Renal cortex interstitium (tissue), 11 donors: ENCODE data around the gene FAM124A. TPM values are rescaled to one million over a fixed set of nuclear protein-coding genes. Genes with fewer than 3 reads are reported as not detected.

ENCODE experiments used
- DNase-seq, 11 donors: peaks; one replicate each; pipeline ENCODE4 v3.0.0-alpha.2; 2013; ENCODE audit warnings: low read depth in 9 of 11, low spot score in 4 of 11; ENCODE audit errors: extremely low read depth in 1 of 11
- polyA plus RNA-seq, 3 donors: library from polyadenylated mRNA; unstranded; fragments of 120-200 nt; gene quantifications; one replicate each; pipeline ENCODE4 v1.2.1, GENCODE V29; 2013; ENCODE audit not compliant: insufficient read length in 3 of 3

FAM124A gene
- polyA plus RNA-seq, 3 donors: 4.5 to 5.8 (median 5.3) TPM

- DNase-seq: no peak
Observed at GRCh38 chr13:51235756-51236490, 13.7 kb downstream of the FAM124A start.

- no peak for DNase-seq
Observed at GRCh38 chr13:51236491-51236792, 14.2 kb downstream of the FAM124A start.

- no peak for DNase-seq
Observed at GRCh38 chr13:51237386-51237785, 15.2 kb downstream of the FAM124A start.

- no peak for DNase-seq
Observed at GRCh38 chr13:51237887-51238286, 15.7 kb downstream of the FAM124A start.

- no peak for DNase-seq
Observed at GRCh38 chr13:51240178-51240577, 18.0 kb downstream of the FAM124A start.

GRCh38 chr13:51240958-51241357 lies 18.8 kb downstream of the FAM124A start:
- no peak for DNase-seq

GRCh38 chr13:51241720-51242119 lies 19.5 kb downstream of the FAM124A start:
- DNase-seq: no peak

- DNase-seq: no peak
Observed at GRCh38 chr13:51243227-51243626, 21.0 kb downstream of the FAM124A start.

GRCh38 chr13:51243832-51244231 lies 21.6 kb downstream of the FAM124A start:
- DNase-seq: peak in 1 of 11 donors; percentile 13

- DNase-seq: no peak
Observed at GRCh38 chr13:51244637-51245405, 22.6 kb downstream of the FAM124A start.

GRCh38 chr13:51245583-51245982 lies 23.4 kb downstream of the FAM124A start:
- DNase-seq: no peak

GRCh38 chr13:51246025-51246417 lies 23.8 kb downstream of the FAM124A start:
- no peak for DNase-seq

GRCh38 chr13:51246418-51247277 lies 24.4 kb downstream of the FAM124A start:
- peak in 5 of 11 donors; percentile 52 to 69 (median 54) for DNase-seq

GRCh38 chr13:51249255-51249654 lies 27.1 kb downstream of the FAM124A start:
- DNase-seq: no peak

GRCh38 chr13:51249770-51250741 lies 27.9 kb downstream of the FAM124A start:
- DNase-seq: no peak

GRCh38 chr13:51251480-51251879 lies 29.3 kb downstream of the FAM124A start:
- DNase-seq: no peak

GRCh38 chr13:51252954-51253532 lies 30.8 kb downstream of the FAM124A start:
- DNase-seq: no peak

GRCh38 chr13:51255556-51255955 lies 33.4 kb downstream of the FAM124A start:
- DNase-seq: no peak
